ENCODE measurements around the gene GNPDA1.

- TF ChIP-seq, protein P1, sequence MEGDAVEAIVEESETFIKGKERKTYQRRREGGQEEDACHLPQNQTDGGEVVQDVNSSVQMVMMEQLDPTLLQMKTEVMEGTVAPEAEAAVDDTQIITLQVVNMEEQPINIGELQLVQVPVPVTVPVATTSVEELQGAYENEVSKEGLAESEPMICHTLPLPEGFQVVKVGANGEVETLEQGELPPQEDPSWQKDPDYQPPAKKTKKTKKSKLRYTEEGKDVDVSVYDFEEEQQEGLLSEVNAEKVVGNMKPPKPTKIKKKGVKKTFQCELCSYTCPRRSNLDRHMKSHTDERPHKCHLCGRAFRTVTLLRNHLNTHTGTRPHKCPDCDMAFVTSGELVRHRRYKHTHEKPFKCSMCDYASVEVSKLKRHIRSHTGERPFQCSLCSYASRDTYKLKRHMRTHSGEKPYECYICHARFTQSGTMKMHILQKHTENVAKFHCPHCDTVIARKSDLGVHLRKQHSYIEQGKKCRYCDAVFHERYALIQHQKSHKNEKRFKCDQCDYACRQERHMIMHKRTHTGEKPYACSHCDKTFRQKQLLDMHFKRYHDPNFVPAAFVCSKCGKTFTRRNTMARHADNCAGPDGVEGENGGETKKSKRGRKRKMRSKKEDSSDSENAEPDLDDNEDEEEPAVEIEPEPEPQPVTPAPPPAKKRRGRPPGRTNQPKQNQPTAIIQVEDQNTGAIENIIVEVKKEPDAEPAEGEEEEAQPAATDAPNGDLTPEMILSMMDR (IDR thresholded peaks at IDR 0.05; ENCODE audit: low read depth, low read length, missing input control), result no peak
- TF ChIP-seq RAD21 (IDR thresholded peaks at IDR 0.05) (no peak), HNF4A (conservative IDR thresholded peaks at IDR 0.05) (no peak), REST (IDR thresholded peaks at IDR 0.05) (no peak), MAX (IDR thresholded peaks at IDR 0.05) (no peak), JUND (IDR thresholded peaks at IDR 0.05) (no peak)
These were observed 22.2 kb upstream of the GNPDA1 start for GRCh38 chr5:142034994-142035393.
